H1 (cell line): ENCODE data around the gene DUOX1. TPM values are rescaled to one million over a fixed set of nuclear protein-coding genes. Genes with fewer than 3 reads are reported as not detected.

ENCODE experiments used
- CTCF ChIA-PET: fragments of 300-600 bp; sonication (Branson Sonifier 250); formaldehyde crosslinking; loops from one replicate; lab custom pipeline; 2021; ENCODE audit not compliant: partially characterized antibody; lab: Charles Lee
- POLR2A ChIA-PET: fragments of 300-600 bp; sonication (Branson Sonifier 250); formaldehyde crosslinking; loops from one replicate; lab custom pipeline; 2021; ENCODE audit warnings: inconsistent platforms; ENCODE audit not compliant: partially characterized antibody; lab: Charles Lee
- DNase-seq, 2 experiments: peaks; one replicate each; pipeline versions ENCODE4 v3.0.0 to v3.0.0-alpha.2; 2010 to 2022; ENCODE audit warnings: low spot score in 2 of 2, low read depth in 1 of 2, mixed read lengths in 1 of 2
- FAIRE-seq: peaks from 2 replicates; lab custom pipeline; 2011; peaks lifted over from hg19 to GRCh38; lab: Jason Lieb, UNC
- H2AFZ ChIP-seq: 2 replicates; pipeline ENCODE4 v1.8.1; 2012; ENCODE audit warnings: low read length, inconsistent platforms
- H2AK5ac ChIP-seq: 2 replicates; pipeline ENCODE4 v1.6.1; 2013; ENCODE audit warnings: low read depth, low read length
- H2BK120ac ChIP-seq: replicated peaks from 2 replicates; pipeline ENCODE3; 2013; ENCODE audit warnings: low read depth, low read length, inconsistent platforms
- H2BK12ac ChIP-seq: 2 replicates; pipeline ENCODE4 v1.6.1; 2013; ENCODE audit warnings: low read depth, low read length
- H2BK15ac ChIP-seq: 2 replicates; pipeline ENCODE4 v1.6.1; 2013; ENCODE audit warnings: low read length
- H2BK20ac ChIP-seq: 2 replicates; pipeline ENCODE4 v1.6.1; 2013; ENCODE audit warnings: low read length
- H2BK5ac ChIP-seq: 2 replicates; pipeline ENCODE4 v1.6.1; 2013; ENCODE audit warnings: low read depth, low read length
- H3K14ac ChIP-seq: 2 replicates; pipeline ENCODE4 v1.6.1; 2013; ENCODE audit warnings: inconsistent platforms; ENCODE audit not compliant: insufficient read length
- H3K18ac ChIP-seq: 2 replicates; pipeline ENCODE4 v1.6.1; 2013; ENCODE audit warnings: low read length; ENCODE audit errors: extremely low read depth
- H3K23ac ChIP-seq: 2 replicates; pipeline ENCODE4 v1.6.1; 2013; ENCODE audit warnings: inconsistent platforms; ENCODE audit not compliant: insufficient read length
- H3K23me2 ChIP-seq: 2 replicates; pipeline ENCODE4 v1.6.1; 2013; ENCODE audit warnings: low read depth, low read length
- H3K27ac ChIP-seq: 2 replicates; pipeline ENCODE4 v1.6.1; 2011; ENCODE audit warnings: low read depth, low read length, inconsistent platforms
- H3K27me3 ChIP-seq, 4 experiments: replicated peaks in 1 of 4; 1 replicate in 1 of 4; 2 replicates in 3 of 4; pipeline versions ENCODE4 v1.6.1 to v1.8.1; 2011 to 2013; ENCODE audit warnings: low read length in 3 of 4, mild to moderate bottlenecking in 3 of 4, inconsistent platforms in 2 of 4, mixed read lengths in 2 of 4, moderate library complexity in 1 of 4; ENCODE audit not compliant: control insufficient read depth in 3 of 4, insufficient read depth in 3 of 4; ENCODE audit errors: extremely low read depth in 1 of 4
- H3K36me3 ChIP-seq, 4 experiments: 2 replicates each; pipeline versions ENCODE4 v1.6.1 to v1.8.1; 2011 to 2013; ENCODE audit warnings: mild to moderate bottlenecking in 4 of 4, low read length in 3 of 4, moderate library complexity in 2 of 4, control low read depth in 1 of 4, inconsistent platforms in 1 of 4; ENCODE audit not compliant: insufficient read depth in 4 of 4, control insufficient read depth in 2 of 4
- H3K4ac ChIP-seq: replicated peaks from 2 replicates; pipeline ENCODE3; 2013; ENCODE audit warnings: low read length, low read depth, mixed read lengths, inconsistent platforms; ENCODE audit not compliant: insufficient read length
- H3K4me1 ChIP-seq, 4 experiments: replicated peaks in 1 of 4; 1 replicate in 1 of 4; 2 replicates in 3 of 4; pipeline versions ENCODE4 v1.6.1 to v1.8.1; 2011 to 2013; ENCODE audit warnings: low read length in 3 of 4, inconsistent platforms in 2 of 4, mixed read lengths in 1 of 4; ENCODE audit not compliant: insufficient read depth in 4 of 4, control insufficient read depth in 3 of 4
- H3K4me2 ChIP-seq, 2 experiments: 2 replicates each; pipeline versions ENCODE4 v1.6.1 to v1.8.1; 2011 to 2013; ENCODE audit warnings: low read depth in 2 of 2, low read length in 2 of 2, control low read depth in 1 of 2, inconsistent platforms in 1 of 2, mild to moderate bottlenecking in 1 of 2; ENCODE audit not compliant: insufficient read depth in 1 of 2
- H3K4me3 ChIP-seq, 4 experiments: fragments of 200-600, 300-600 bp in 1 of 4; sonication (generic), shearing (Covaris generic), sonication (Bioruptor Twin) in 1 of 4; 2 replicates each; pipeline versions ENCODE4 v1.5.1 to v1.8.1; 2011 to 2016; ENCODE audit warnings: low read length in 4 of 4, low read depth in 3 of 4, control low read depth in 2 of 4, inconsistent platforms in 2 of 4, mild to moderate bottlenecking in 2 of 4, mixed read lengths in 1 of 4, moderate library complexity in 1 of 4; ENCODE audit not compliant: insufficient read depth in 2 of 4; ENCODE audit errors: extremely low read depth in 1 of 4
- H3K56ac ChIP-seq: replicated peaks from 2 replicates; pipeline ENCODE3; 2013; ENCODE audit warnings: low read depth, mild to moderate bottlenecking, mixed read lengths, low read length, inconsistent platforms; ENCODE audit not compliant: insufficient read length
- H3K79me1 ChIP-seq: 2 replicates; pipeline ENCODE4 v1.6.1; 2013; ENCODE audit warnings: low read depth, low read length, control low read depth
- H3K79me2 ChIP-seq, 2 experiments: 2 replicates each; pipeline versions ENCODE4 v1.6.1 to v1.8.1; 2012 to 2013; ENCODE audit warnings: low read length in 2 of 2, mild to moderate bottlenecking in 2 of 2, inconsistent platforms in 1 of 2; ENCODE audit not compliant: insufficient read depth in 2 of 2, control insufficient read depth in 1 of 2
- H3K9ac ChIP-seq, 4 experiments: replicated peaks in 1 of 4; 1 replicate in 1 of 4; 2 replicates in 3 of 4; pipeline versions ENCODE4 v1.6.1 to v1.8.1; 2011 to 2013; ENCODE audit warnings: low read depth in 3 of 4, low read length in 3 of 4, control low read depth in 2 of 4, mild to moderate bottlenecking in 2 of 4, moderate library complexity in 2 of 4, inconsistent platforms in 1 of 4; ENCODE audit errors: extremely low read depth in 1 of 4
- H3K9me3 ChIP-seq, 2 experiments: 2 replicates each; pipeline versions ENCODE4 v1.6.1 to v1.8.1; 2012 to 2013; ENCODE audit warnings: mild to moderate bottlenecking in 2 of 2, moderate library complexity in 2 of 2, control low read depth in 1 of 2, inconsistent platforms in 1 of 2, low read depth in 1 of 2, low read length in 1 of 2, mixed read lengths in 1 of 2; ENCODE audit not compliant: insufficient read depth in 2 of 2
- H4K20me1 ChIP-seq, 2 experiments: replicated peaks in 1 of 2; 2 replicates each; pipeline versions ENCODE3 to v1.8.1; 2011 to 2013; ENCODE audit warnings: inconsistent platforms in 2 of 2, low read length in 2 of 2, mild to moderate bottlenecking in 1 of 2; ENCODE audit not compliant: insufficient read depth in 2 of 2, control insufficient read depth in 1 of 2
- H4K5ac ChIP-seq: 2 replicates; pipeline ENCODE4 v1.6.1; 2013; ENCODE audit warnings: low read length, low read depth, mixed read lengths, inconsistent platforms; ENCODE audit not compliant: insufficient read length
- H4K8ac ChIP-seq: 2 replicates; pipeline ENCODE4 v1.8.0; 2013; ENCODE audit warnings: mild to moderate bottlenecking, moderate library complexity, low read length, inconsistent platforms; ENCODE audit not compliant: insufficient read depth; ENCODE audit errors: extremely low read depth
- H4K91ac ChIP-seq: replicated peaks from 2 replicates; pipeline ENCODE3; 2013; ENCODE audit warnings: low read length, mixed read lengths, inconsistent platforms; ENCODE audit not compliant: insufficient read length
- CTBP2 ChIP-seq: IDR thresholded peaks from 2 replicates; pipeline ENCODE4 v1.7.0; 2011; ENCODE audit warnings: borderline replicate concordance, mild to moderate bottlenecking, moderate library complexity, mixed read lengths, low read length; ENCODE audit not compliant: insufficient read depth, insufficient read length
- EZH2 ChIP-seq: fragments of 200-600 bp; sonication (generic); IDR thresholded peaks from 2 replicates; pipeline ENCODE4 v1.7.1; 2012; ENCODE audit warnings: low read depth, mild to moderate bottlenecking, moderate library complexity, low read length, inconsistent platforms; ENCODE audit not compliant: severe bottlenecking
- TAF7 ChIP-seq: optimal IDR thresholded peaks from 2 replicates; pipeline ENCODE3; 2011; ENCODE audit warnings: low read depth, mild to moderate bottlenecking, inconsistent platforms, low read length, moderate library complexity, borderline replicate concordance
- WGBS, 2 experiments: shearing (Covaris generic) in 1 of 2; methylation state at CpG; one replicate each; pipeline versions ENCODE4 v1.1.6 to v1.1.7; 2013 to 2015; ENCODE audit warnings: low lambda C conversion rate in 2 of 2, mixed read lengths in 2 of 2, inconsistent platforms in 1 of 2, low coverage in 1 of 2, missing lambda C conversion rate in 1 of 2; ENCODE audit not compliant: insufficient replicate concordance in 2 of 2, insufficient coverage in 1 of 2, insufficient read length in 1 of 2; ENCODE audit errors: extremely low coverage in 1 of 2, missing lambda C conversion rate in 1 of 2; 5-methylcytosine and 5-hydroxymethylcytosine counted together
- polyA plus RNA-seq, 7 experiments: library from polyadenylated mRNA; depleted of rRNA in 3 of 7; stranded (reverse) in 5 of 7; unstranded in 2 of 7; fragments of >200 nt in 5 of 7; fragments of 200-250 nt in 2 of 7; gene quantifications; 1 replicate in 5 of 7; 2 replicates in 1 of 7; 4 replicates in 1 of 7; pipeline versions ENCODE4 v1.2.1 to v1.2.3, GENCODE V29; 2011 to 2013; ENCODE audit warnings: missing spikeins in 2 of 7, mixed read lengths in 2 of 7
- total RNA-seq: library from RNA; stranded (reverse); fragmentation: NEBNext Ultra II Directional; extraction: Animal tissue kit (Norgen Biotek cat#: 25700); gene quantifications from 2 replicates; pipeline ENCODE4 v1.2.1, GENCODE V29; 2021
- TF ChIP-seq, protein P1 (sequence below): IDR thresholded peaks from 2 replicates; pipeline ENCODE4 v1.6.1; 2012; ENCODE audit warnings: low read length, inconsistent platforms

The DUOX1 gene
- total and polyA plus RNA-seq, 2 of the 8 experiments (the other 6 are each of a cell fraction or from before 2014, with no cell fraction given), result 0.84 to 1.4 TPM

DNA sequence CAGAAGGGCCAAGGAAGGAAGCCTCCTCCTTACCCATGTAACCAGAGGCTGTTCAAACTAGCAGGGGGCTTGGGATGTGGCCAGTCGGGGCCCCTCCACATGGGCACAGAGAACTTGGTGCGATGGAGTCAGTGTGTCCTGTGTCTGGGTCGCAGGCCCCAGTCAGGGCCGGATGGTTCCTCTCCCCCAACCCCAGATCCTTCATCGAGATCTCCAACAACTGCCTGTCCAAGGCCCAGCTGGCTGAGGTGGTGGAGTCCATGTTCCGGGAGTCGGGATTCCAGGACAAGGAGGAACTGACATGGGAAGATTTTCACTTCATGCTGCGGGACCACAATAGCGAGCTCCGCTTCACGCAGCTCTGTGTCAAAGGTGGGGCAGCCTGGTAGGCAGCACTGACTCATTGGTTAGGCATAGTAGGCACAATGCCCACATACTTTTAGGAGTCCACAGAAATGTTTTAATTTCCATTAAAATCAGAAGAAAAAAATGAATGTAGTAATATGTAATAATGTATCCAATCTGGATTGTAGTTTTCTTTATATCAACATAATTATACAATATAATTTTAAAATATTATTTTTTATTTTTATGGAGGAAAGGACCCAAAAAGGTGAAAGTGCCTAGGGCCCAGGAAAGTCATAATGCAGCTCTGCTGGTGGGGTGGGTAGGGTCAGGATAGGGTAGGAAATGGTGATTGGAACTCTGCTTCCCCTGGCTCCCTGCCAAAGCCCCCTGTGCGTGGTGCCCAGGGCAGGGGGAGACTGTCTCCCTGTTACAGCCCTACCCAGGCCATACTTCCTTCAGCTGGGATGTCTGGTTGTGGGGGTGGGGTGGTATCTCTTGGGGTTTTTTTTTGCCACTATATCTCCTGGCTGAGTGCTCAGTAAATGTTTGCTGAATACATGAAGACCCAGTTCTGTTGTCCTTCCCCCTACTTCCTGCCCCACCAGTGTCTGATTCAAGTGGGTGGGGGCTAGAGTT, 18.6 kb downstream of the DUOX1 start:
- no peak overlapping the region for H3K56ac ChIP-seq
- FAIRE-seq (no peak), DNase-seq (no peak)
- CTCF ChIA-PET, result interaction anchor here (0.7 to 3.4 kb wide), 8 partner anchors 10 to 50 kb away, joined by 3 to 27 read pairs (median 4); no protein-coding TSS in a partner anchor
- no peaks in the 10 kb centered on the region for H3K9me3 ChIP-seq
- no peaks in the 10 kb centered on the region for H3K23me2 ChIP-seq
- H2AK5ac ChIP-seq, result no peak overlapping the region
- no peak overlapping the region for H3K27ac ChIP-seq
- H2BK5ac ChIP-seq, result no peak overlapping the region
- TF ChIP-seq, protein P1, sequence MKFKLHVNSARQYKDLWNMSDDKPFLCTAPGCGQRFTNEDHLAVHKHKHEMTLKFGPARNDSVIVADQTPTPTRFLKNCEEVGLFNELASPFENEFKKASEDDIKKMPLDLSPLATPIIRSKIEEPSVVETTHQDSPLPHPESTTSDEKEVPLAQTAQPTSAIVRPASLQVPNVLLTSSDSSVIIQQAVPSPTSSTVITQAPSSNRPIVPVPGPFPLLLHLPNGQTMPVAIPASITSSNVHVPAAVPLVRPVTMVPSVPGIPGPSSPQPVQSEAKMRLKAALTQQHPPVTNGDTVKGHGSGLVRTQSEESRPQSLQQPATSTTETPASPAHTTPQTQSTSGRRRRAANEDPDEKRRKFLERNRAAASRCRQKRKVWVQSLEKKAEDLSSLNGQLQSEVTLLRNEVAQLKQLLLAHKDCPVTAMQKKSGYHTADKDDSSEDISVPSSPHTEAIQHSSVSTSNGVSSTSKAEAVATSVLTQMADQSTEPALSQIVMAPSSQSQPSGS, result no peak
- TF ChIP-seq TAF7 (no peak), CTBP2 (no peak), EZH2 (no peak)
- TF ChIP-seq, all 59 proteins: peak for 0
- Histone ChIP-seq H3K36me3 (no peaks in the 10 kb centered on the region), H3K79me1 (no peaks in the 10 kb centered on the region; the same call in 1 of the 2 replicates), H2AFZ (no peak overlapping the region), H4K20me1 (no peaks in the 10 kb centered on the region), H3K4me3 (no peak overlapping the region), H3K4ac (no peak overlapping the region), H3K14ac (no peak overlapping the region), H4K91ac (no peak overlapping the region), H3K23ac (no peak overlapping the region), H3K18ac (no peak overlapping the region), H3K4me1 (no peaks in the 10 kb centered on the region; a peak in 1 of 7 replicates), H3K27me3 (no peaks in the 10 kb centered on the region; a peak in 1 of 7 replicates), H3K9ac (no peak overlapping the region), H2BK12ac (no peak overlapping the region), H4K5ac (no peak overlapping the region), H2BK120ac (no peak overlapping the region), H3K79me2 (no peaks in the 10 kb centered on the region), H2BK20ac (no peak overlapping the region), H4K8ac (no peak overlapping the region), H2BK15ac (no peak overlapping the region), H3K4me2 (no peak overlapping the region)
- WGBS, 2 experiments, result 93% methylated on average over 12 of the region's 12 CpGs; no CpG with 5 or more reads in 1 of the 2 experiments
- POLR2A ChIA-PET, result interaction anchor here (1.0 to 1.6 kb wide), 2 partner anchors 10 to 26 kb away, joined by 3 to 4 read pairs; no protein-coding TSS in a partner anchor
